HCT116 (cell line): Measurements from ENCODE around the gene SLAMF7. TPM values are rescaled to one million over a fixed set of nuclear protein-coding genes. Genes with fewer than 3 reads are reported as not detected.

Experiments used
- ATAC-seq: fragments of 200-7000 bp; cut with Tn5 transposase; 2 replicates; pipeline ENCODE4 v1.9.1; 2020; ENCODE audit warnings: mild to moderate bottlenecking, moderate library complexity
- BruUV-seq: library from RNA; stranded (reverse); fragments of 400-500 nt; replicated peaks from 2 replicates; lab custom pipeline; 2021; lab: Mats Ljungman, UMichigan
- CTCF ChIA-PET: fragments of 300-600 bp; sonication (Branson Sonifier 250); formaldehyde crosslinking; loops from one replicate; lab custom pipeline; 2021; ENCODE audit warnings: antibody characterized with exemption; lab: Charles Lee
- POLR2A ChIA-PET: fragments of 300-600, 350-600 bp; sonication (Branson Sonifier 250); formaldehyde crosslinking; loops from one replicate; lab custom pipeline; 2021; ENCODE audit warnings: antibody characterized with exemption; lab: Charles Lee
- RAD21 ChIA-PET, 2 experiments: fragments of 300-600 bp; sonication (Branson Sonifier 250); formaldehyde crosslinking; loops; one replicate each; lab custom pipeline; 2023; ENCODE audit warnings: low total read pairs in 2 of 2; ENCODE audit not compliant: uncharacterized antibody in 2 of 2, unreplicated experiment in 2 of 2, low non-redundant PET in 1 of 2; lab: Charles Lee
- DNase-seq: peaks from one replicate; pipeline ENCODE4 v3.0.0-alpha.2; 2010; ENCODE audit warnings: low read depth, low spot score
- H2AFZ ChIP-seq: fragments of 200-600 bp; shearing (Covaris generic), sonication (generic); 2 replicates; pipeline ENCODE4 v1.6.1; 2017; ENCODE audit warnings: low read depth, mixed run types, mixed read lengths, antibody characterized with exemption, low read length; ENCODE audit not compliant: poor library complexity, severe bottlenecking
- H3K27ac ChIP-seq: 2 replicates; pipeline ENCODE4 v1.5.1; 2012; ENCODE audit warnings: low read depth, low read length
- H3K27me3 ChIP-seq: fragments of 200-600 bp; sonication (generic); 2 replicates; pipeline ENCODE4 v1.6.1; 2016; ENCODE audit warnings: mixed run types, low read length, mixed read lengths; ENCODE audit not compliant: insufficient read depth
- H3K36me3 ChIP-seq, 2 experiments: fragments of 200-500 bp in 1 of 2; fragments of 200-600 bp in 1 of 2; sonication (Bioruptor generic) in 1 of 2; sonication (generic) in 1 of 2; 2 replicates each; pipeline versions ENCODE4 v1.5.1 to v1.6.1; 2014 to 2016; ENCODE audit warnings: low read length in 2 of 2, inconsistent platforms in 1 of 2, mixed read lengths in 1 of 2, mixed run types in 1 of 2; ENCODE audit not compliant: insufficient read depth in 2 of 2, control insufficient read depth in 1 of 2
- H3K4me1 ChIP-seq, 2 experiments: fragments of 200-600 bp in 1 of 2; sonication (generic) in 1 of 2; 2 replicates each; pipeline versions ENCODE4 v1.5.1 to v1.6.1; 2012 to 2017; ENCODE audit warnings: low read length in 2 of 2, inconsistent platforms in 1 of 2, mild to moderate bottlenecking in 1 of 2, mixed read lengths in 1 of 2, mixed run types in 1 of 2, moderate library complexity in 1 of 2; ENCODE audit not compliant: insufficient read depth in 2 of 2, control insufficient read depth in 1 of 2
- H3K4me2 ChIP-seq: fragments of 200-600 bp; sonication (generic); 2 replicates; pipeline ENCODE4 v1.6.1; 2017; ENCODE audit warnings: mixed run types, low read length, mixed read lengths
- H3K4me3 ChIP-seq, 2 experiments: fragments of 200-600 bp in 1 of 2; sonication (generic) in 1 of 2; replicated peaks in 1 of 2; 2 replicates each; pipeline ENCODE4 v1.5.1; 2011 to 2016; ENCODE audit warnings: low read length in 2 of 2, control low read depth in 1 of 2, low read depth in 1 of 2, mild to moderate bottlenecking in 1 of 2, mixed read lengths in 1 of 2, mixed run types in 1 of 2
- H3K79me2 ChIP-seq: fragments of 200-600 bp; sonication (generic); 2 replicates; pipeline ENCODE4 v1.6.1; 2017; ENCODE audit warnings: mild to moderate bottlenecking, mixed run types, low read length, moderate library complexity, mixed read lengths; ENCODE audit not compliant: insufficient read depth
- H3K9ac ChIP-seq: fragments of 200-600 bp; sonication (generic); 2 replicates; pipeline ENCODE4 v1.6.1; 2016; ENCODE audit warnings: low read length, mixed read lengths
- H3K9me2 ChIP-seq: fragments of 200-600 bp; sonication (generic), shearing (Covaris generic); 2 replicates; pipeline ENCODE4 v1.6.1; 2017; ENCODE audit warnings: mixed run types, mild to moderate bottlenecking, moderate library complexity; ENCODE audit not compliant: insufficient read depth
- H3K9me3 ChIP-seq, 2 experiments: fragments of 200-500 bp in 1 of 2; fragments of 200-600 bp in 1 of 2; sonication (Bioruptor generic) in 1 of 2; sonication (generic) in 1 of 2; 2 replicates each; pipeline ENCODE4 v1.6.1; 2014 to 2017; ENCODE audit warnings: low read length in 2 of 2, mixed read lengths in 2 of 2, inconsistent platforms in 1 of 2, low read depth in 1 of 2, mild to moderate bottlenecking in 1 of 2, mixed run types in 1 of 2, moderate library complexity in 1 of 2; ENCODE audit not compliant: control insufficient read depth in 1 of 2, insufficient read depth in 1 of 2
- H4K20me1 ChIP-seq: fragments of 200-600 bp; sonication (generic), shearing (Covaris generic); 2 replicates; pipeline ENCODE4 v1.6.1; 2017; ENCODE audit warnings: mixed run types, mild to moderate bottlenecking, moderate library complexity; ENCODE audit not compliant: insufficient read depth
- CBX3 ChIP-seq: IDR thresholded peaks from 2 replicates; pipeline ENCODE4 v1.6.1; 2012; ENCODE audit warnings: low read depth
- CEBPB ChIP-seq: IDR thresholded peaks from 2 replicates; pipeline ENCODE4 v1.6.1; 2012; ENCODE audit warnings: low read depth
- EGR1 ChIP-seq: IDR thresholded peaks from 2 replicates; pipeline ENCODE4 v1.6.1; 2012; ENCODE audit warnings: low read depth
- ELF1 ChIP-seq: IDR thresholded peaks from 2 replicates; pipeline ENCODE4 v1.6.1; 2012; ENCODE audit warnings: low read depth, borderline replicate concordance
- JUND ChIP-seq: IDR thresholded peaks from 2 replicates; pipeline ENCODE4 v1.6.1; 2012
- POLR2A ChIP-seq: IDR thresholded peaks from 2 replicates; pipeline ENCODE4 v1.7.0; 2011; ENCODE audit warnings: borderline replicate concordance; ENCODE audit not compliant: insufficient read depth, insufficient read length; ENCODE audit errors: extremely low read depth
- POLR2AphosphoS5 ChIP-seq: IDR thresholded peaks from 2 replicates; pipeline ENCODE4 v1.6.1; 2011; ENCODE audit warnings: mild to moderate bottlenecking, low read depth, low read length, moderate library complexity
- RAD21 ChIP-seq: IDR thresholded peaks from 2 replicates; pipeline ENCODE4 v1.6.1; 2012; ENCODE audit warnings: low read depth, mild to moderate bottlenecking
- SIN3A ChIP-seq: IDR thresholded peaks from 2 replicates; pipeline ENCODE4 v1.6.1; 2012; ENCODE audit warnings: low read depth
- SP1 ChIP-seq: IDR thresholded peaks from 2 replicates; pipeline ENCODE4 v1.6.1; 2012; ENCODE audit warnings: low read depth
- SRF ChIP-seq: IDR thresholded peaks from 2 replicates; pipeline ENCODE4 v1.6.1; 2012; ENCODE audit warnings: low read depth
- TCF7L2 ChIP-seq: IDR thresholded peaks from 2 replicates; pipeline ENCODE4 v1.7.0; 2011; ENCODE audit warnings: borderline replicate concordance, inconsistent platforms; ENCODE audit not compliant: insufficient read depth, insufficient read length; ENCODE audit errors: extremely low read depth
- YY1 ChIP-seq: IDR thresholded peaks from 2 replicates; pipeline ENCODE4 v1.6.1; 2011; ENCODE audit warnings: low read length, low read depth, moderate library complexity, mild to moderate bottlenecking; ENCODE audit not compliant: insufficient replicate concordance; ENCODE audit errors: extremely low read depth
- ZFX ChIP-seq: fragments of 450-650 bp; IDR thresholded peaks from 2 replicates; pipeline ENCODE4 v1.6.1; 2017
- ZNF274 ChIP-seq: fragments of 200-500 bp; sonication (Bioruptor generic); IDR thresholded peaks from 2 replicates; pipeline ENCODE4 v1.6.1; 2014; ENCODE audit warnings: mild to moderate bottlenecking, low read depth, low read length, inconsistent platforms
- intact Hi-C: fragments of 100-400 bp; cut with micrococcal nuclease; formaldehyde crosslinking; loops from 2 replicates; pipeline ENCODE4 v1.10.0; 2022
- total RNA-seq: library from RNA; stranded (reverse); gene quantifications from one replicate; pipeline ENCODE4 v1.2.1, GENCODE V29; 2021; ENCODE audit not compliant: unreplicated experiment
- TF ChIP-seq, protein P1 (sequence below): IDR thresholded peaks from 2 replicates; pipeline ENCODE4 v1.6.1; 2012
- TF ChIP-seq, protein P2 (sequence below): IDR thresholded peaks from 2 replicates; pipeline ENCODE4 v1.6.1; 2012
- TF ChIP-seq, protein P3 (sequence below): IDR thresholded peaks from 2 replicates; pipeline ENCODE4 v1.6.1; 2011; ENCODE audit warnings: mild to moderate bottlenecking, low read length, moderate library complexity; ENCODE audit not compliant: insufficient replicate concordance; ENCODE audit errors: extremely low read depth
- TF ChIP-seq, protein P4 (sequence below), 3 experiments: fragments of 200-600 bp in 1 of 3; sonication (generic) in 1 of 3; IDR thresholded peaks in 2 of 3; conservative IDR thresholded peaks in 1 of 3; 2 replicates each; pipeline ENCODE4 v1.5.1; 2012 to 2017; ENCODE audit warnings: low read depth in 2 of 3, low read length in 2 of 3, antibody characterized with exemption in 1 of 3, borderline replicate concordance in 1 of 3, control low read depth in 1 of 3, mild to moderate bottlenecking in 1 of 3, mixed read lengths in 1 of 3, mixed run types in 1 of 3, moderate library complexity in 1 of 3; ENCODE audit not compliant: insufficient read depth in 1 of 3

SLAMF7 gene
- total RNA-seq, 1 experiment from 2014 or later: 0.34 TPM

DNA sequence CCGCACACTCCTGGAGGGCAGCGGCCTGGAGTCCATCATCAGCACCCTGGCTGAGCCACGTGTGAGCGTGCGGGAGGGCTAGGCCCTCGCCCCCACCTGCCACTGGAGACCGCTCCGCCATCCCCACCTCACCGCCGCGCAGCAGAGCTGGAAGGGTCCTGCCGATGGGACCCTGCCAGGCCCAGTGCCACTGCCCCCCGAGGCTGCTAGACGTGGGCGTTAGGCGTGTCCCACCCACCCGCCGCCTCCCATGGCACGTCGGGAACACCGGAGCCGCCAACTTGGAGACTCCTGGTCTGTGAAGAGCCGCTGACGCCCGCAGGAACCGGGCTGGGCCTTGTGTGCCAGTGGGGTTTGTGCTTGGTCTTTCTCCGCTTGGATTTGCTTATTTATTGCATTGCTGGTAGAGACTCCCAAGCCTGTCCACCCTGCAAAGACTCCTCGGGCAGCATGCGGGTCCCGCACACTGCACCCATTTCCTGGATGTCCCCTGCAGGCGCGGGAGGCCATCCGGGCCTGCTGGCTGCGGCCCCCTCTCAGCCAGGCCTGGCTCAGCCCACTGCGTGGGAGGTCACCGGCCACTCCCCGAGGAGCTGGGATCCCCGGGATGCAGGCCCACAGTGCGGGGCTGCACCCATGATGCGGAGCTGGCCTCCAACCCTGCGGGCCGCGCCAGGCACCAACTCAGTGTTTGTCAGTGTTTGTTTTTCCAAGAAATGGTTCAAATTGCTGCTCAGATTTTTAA is 63.0 kb downstream of the SLAMF7 start:
- Histone ChIP-seq H3K79me2 (no peaks in the 10 kb centered on the region), H3K4me2 (no peak overlapping the region), H4K20me1 (no peaks in the 10 kb centered on the region), H3K9me2 (no peaks in the 10 kb centered on the region), H2AFZ (no peak overlapping the region), H3K9me3 (no peaks in the 10 kb centered on the region), H3K27ac (no peak overlapping the region), H3K4me3 (no peak overlapping the region), H3K9ac (no peak overlapping the region), H3K4me1 (no peaks in the 10 kb centered on the region), H3K27me3 (no peaks in the 10 kb centered on the region), H3K36me3 (no peaks in the 10 kb centered on the region)
- ChIA-PET RAD21 (no interaction called here), CTCF (no interaction called here), POLR2A (no interaction called here)
- intact Hi-C loops: no loop called here
- BruUV-seq: no TSS peak
- DNase-seq (no peak), ATAC-seq (no peak)
- TF ChIP-seq SRF (no peak), ZNF274 (no peak), TCF7L2 (no peak), SIN3A (no peak), SP1 (no peak), CBX3 (no peak), ZFX (no peak), JUND (no peak), POLR2A (no peak), YY1 (no peak), EGR1 (no peak), POLR2AphosphoS5 (no peak), CEBPB (no peak), ELF1 (no peak), RAD21 (no peak)
- TF ChIP-seq, protein P1, sequence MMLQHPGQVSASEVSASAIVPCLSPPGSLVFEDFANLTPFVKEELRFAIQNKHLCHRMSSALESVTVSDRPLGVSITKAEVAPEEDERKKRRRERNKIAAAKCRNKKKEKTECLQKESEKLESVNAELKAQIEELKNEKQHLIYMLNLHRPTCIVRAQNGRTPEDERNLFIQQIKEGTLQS: no peak
- TF ChIP-seq, protein P2, sequence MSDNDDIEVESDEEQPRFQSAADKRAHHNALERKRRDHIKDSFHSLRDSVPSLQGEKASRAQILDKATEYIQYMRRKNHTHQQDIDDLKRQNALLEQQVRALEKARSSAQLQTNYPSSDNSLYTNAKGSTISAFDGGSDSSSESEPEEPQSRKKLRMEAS: no peak
- TF ChIP-seq, protein P3, sequence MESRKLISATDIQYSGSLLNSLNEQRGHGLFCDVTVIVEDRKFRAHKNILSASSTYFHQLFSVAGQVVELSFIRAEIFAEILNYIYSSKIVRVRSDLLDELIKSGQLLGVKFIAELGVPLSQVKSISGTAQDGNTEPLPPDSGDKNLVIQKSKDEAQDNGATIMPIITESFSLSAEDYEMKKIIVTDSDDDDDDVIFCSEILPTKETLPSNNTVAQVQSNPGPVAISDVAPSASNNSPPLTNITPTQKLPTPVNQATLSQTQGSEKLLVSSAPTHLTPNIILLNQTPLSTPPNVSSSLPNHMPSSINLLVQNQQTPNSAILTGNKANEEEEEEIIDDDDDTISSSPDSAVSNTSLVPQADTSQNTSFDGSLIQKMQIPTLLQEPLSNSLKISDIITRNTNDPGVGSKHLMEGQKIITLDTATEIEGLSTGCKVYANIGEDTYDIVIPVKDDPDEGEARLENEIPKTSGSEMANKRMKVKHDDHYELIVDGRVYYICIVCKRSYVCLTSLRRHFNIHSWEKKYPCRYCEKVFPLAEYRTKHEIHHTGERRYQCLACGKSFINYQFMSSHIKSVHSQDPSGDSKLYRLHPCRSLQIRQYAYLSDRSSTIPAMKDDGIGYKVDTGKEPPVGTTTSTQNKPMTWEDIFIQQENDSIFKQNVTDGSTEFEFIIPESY: no peak
- TF ChIP-seq, protein P4, sequence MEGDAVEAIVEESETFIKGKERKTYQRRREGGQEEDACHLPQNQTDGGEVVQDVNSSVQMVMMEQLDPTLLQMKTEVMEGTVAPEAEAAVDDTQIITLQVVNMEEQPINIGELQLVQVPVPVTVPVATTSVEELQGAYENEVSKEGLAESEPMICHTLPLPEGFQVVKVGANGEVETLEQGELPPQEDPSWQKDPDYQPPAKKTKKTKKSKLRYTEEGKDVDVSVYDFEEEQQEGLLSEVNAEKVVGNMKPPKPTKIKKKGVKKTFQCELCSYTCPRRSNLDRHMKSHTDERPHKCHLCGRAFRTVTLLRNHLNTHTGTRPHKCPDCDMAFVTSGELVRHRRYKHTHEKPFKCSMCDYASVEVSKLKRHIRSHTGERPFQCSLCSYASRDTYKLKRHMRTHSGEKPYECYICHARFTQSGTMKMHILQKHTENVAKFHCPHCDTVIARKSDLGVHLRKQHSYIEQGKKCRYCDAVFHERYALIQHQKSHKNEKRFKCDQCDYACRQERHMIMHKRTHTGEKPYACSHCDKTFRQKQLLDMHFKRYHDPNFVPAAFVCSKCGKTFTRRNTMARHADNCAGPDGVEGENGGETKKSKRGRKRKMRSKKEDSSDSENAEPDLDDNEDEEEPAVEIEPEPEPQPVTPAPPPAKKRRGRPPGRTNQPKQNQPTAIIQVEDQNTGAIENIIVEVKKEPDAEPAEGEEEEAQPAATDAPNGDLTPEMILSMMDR (IDR thresholded peaks at IDR 0.05 in 2 of 3, conservative IDR thresholded peaks at IDR 0.05 in 1 of 3; ENCODE audit: borderline replicate concordance in 1 of 3, insufficient read depth in 1 of 3, low read depth in 2 of 3, low read length in 2 of 3): no peak
